ENCODE results near the gene S100A13.

S100A13 gene

GRCh38 chr1:153626477-153626903 is 815 bp downstream of the S100A13 start:
- no peak for DNase-seq (ENCODE audit: low read depth)

- no peak for DNase-seq (ENCODE audit: low read depth)
Measured at GRCh38 chr1:153624965-153625611, 2.2 kb downstream of the S100A13 start.

- DNase-seq (ENCODE audit: low read depth), result no peak
Measured at GRCh38 chr1:153623101-153623500, 4.2 kb downstream of the S100A13 start.

GRCh38 chr1:153619171-153619570 is 8.1 kb downstream of the S100A13 start:
- no peak for DNase-seq (ENCODE audit: low read depth)

- DNase-seq (ENCODE audit: low read depth), result no peak
Measured at GRCh38 chr1:153617663-153618062, 9.6 kb downstream of the S100A13 start.

- DNase-seq (ENCODE audit: low read depth), result no peak
Measured at GRCh38 chr1:153616917-153617311, 10.4 kb downstream of the S100A13 start.

- DNase-seq (ENCODE audit: low read depth), result no peak
Measured at GRCh38 chr1:153616144-153616916, 11.0 kb downstream of the S100A13 start, which contains the start of gene S100A14. TSS of gene S100A14 (minus strand) at chr1:153616325. CDS start at chr1:153615858, 467 bp downstream.

GRCh38 chr1:153615406-153615805 is 11.9 kb downstream of the S100A13 start:
- DNase-seq (ENCODE audit: low read depth), result no peak

- no peak for DNase-seq (ENCODE audit: low read depth)
Measured at GRCh38 chr1:153614906-153615305, 12.4 kb downstream of the S100A13 start.

GRCh38 chr1:153614189-153614900 is 13.0 kb downstream of the S100A13 start:
- DNase-seq (ENCODE audit: low read depth), result no peak

GRCh38 chr1:153613406-153613805 is 13.9 kb downstream of the S100A13 start:
- no peak for DNase-seq (ENCODE audit: low read depth)

GRCh38 chr1:153612755-153613331 is 14.5 kb downstream of the S100A13 start, which contains the start of gene S100A16:
TSS of gene S100A16 (minus strand) at chr1:153613137. CDS start at chr1:153608151, 4,986 bp downstream.
- peak; percentile 56 for DNase-seq (ENCODE audit: low read depth)

GRCh38 chr1:153612111-153612754 is 15.1 kb downstream of the S100A13 start:
- no peak for DNase-seq (ENCODE audit: low read depth)

GRCh38 chr1:153611356-153611755 is 15.9 kb downstream of the S100A13 start:
- no peak for DNase-seq (ENCODE audit: low read depth)

GRCh38 chr1:153610811-153611301 is 16.4 kb downstream of the S100A13 start:
- DNase-seq (ENCODE audit: low read depth), result peak; percentile 48

GRCh38 chr1:153610334-153610733 is 17.0 kb downstream of the S100A13 start:
- peak; percentile 41 for DNase-seq (ENCODE audit: low read depth)

- DNase-seq (ENCODE audit: low read depth), result no peak
Measured at GRCh38 chr1:153609585-153609907, 17.8 kb downstream of the S100A13 start.

- peak; percentile 94 for DNase-seq (ENCODE audit: low read depth)
Measured at GRCh38 chr1:153608742-153609584, 18.3 kb downstream of the S100A13 start.

- no peak for DNase-seq (ENCODE audit: low read depth)
Measured at GRCh38 chr1:153608089-153608682, 19.1 kb downstream of the S100A13 start.

GRCh38 chr1:153607381-153607780 is 19.9 kb downstream of the S100A13 start:
- no peak for DNase-seq (ENCODE audit: low read depth)
